HG03196 (cell line): ENCODE results near the gene GMPPA.

Experiments
- ATAC-seq: cut with Tn5 transposase; IDR thresholded peaks from one replicate; pipeline ENCODE4 v1.9.1; 2021; ENCODE audit not compliant: unreplicated experiment

The GMPPA gene

DNA sequence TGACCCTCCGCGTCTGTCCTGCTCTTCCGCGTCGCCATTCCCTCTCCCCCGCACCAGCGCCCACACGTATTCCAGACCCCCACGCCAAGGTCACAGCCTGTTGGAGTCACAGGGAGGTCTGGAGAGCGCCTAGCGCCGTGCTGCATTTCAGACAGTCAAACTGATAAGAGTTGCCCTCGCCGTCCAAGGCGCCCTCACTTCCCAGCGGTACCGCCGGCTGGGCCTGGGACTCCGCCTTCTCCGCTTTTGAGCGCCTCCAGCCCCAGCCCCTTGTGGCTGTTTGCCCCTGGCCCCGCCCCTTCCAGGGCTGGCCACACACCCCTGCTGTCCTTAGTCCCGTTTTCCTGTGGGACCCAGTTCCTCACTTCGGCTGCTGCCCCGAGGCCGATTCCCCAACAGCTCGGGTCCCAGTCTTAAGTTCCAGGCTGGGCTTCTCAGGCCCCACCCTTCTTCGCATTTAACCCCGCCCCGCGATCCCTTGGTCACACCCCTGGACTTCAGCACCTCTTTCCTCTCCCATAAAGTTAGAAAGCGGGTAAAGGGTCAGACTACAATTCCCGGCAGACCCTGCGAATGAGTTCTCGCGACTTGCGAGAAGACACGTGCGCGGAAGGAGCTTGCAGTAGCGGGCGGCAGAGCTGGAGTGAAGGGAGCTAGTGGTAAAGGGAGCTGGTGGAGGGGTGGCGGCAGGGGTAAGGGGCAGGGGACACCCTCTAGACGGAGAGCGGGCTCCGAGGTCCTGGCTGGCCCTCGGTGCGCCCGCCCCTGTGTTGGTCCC lies at the start of gene GMPPA:
GMPPA (plus strand) TSS at position 612 of the 778 bp plus-strand sequence. CDS start 1,085 bp downstream, outside the sequence.
- peak; percentile 90 for ATAC-seq

DNA sequence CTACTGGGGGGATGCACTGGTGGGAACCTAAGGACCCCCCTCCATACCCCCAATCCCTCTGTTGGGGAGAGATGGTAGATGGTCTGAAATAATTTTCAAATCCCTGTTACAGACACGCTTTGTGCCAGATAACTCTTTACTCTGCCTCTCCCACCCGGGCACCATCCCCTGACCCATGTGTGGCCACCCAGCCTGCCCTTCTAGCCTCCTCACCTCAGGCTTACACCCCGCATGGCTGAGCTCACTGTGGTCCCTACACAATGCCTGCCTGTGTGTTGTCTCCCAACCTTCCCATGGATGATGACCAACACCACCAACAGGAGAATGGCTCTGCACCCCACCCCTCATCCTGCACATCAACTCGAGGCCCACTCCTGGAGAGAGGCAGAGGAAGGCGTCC lies 49.1 kb upstream of the GMPPA start:
- no peak for ATAC-seq

DNA sequence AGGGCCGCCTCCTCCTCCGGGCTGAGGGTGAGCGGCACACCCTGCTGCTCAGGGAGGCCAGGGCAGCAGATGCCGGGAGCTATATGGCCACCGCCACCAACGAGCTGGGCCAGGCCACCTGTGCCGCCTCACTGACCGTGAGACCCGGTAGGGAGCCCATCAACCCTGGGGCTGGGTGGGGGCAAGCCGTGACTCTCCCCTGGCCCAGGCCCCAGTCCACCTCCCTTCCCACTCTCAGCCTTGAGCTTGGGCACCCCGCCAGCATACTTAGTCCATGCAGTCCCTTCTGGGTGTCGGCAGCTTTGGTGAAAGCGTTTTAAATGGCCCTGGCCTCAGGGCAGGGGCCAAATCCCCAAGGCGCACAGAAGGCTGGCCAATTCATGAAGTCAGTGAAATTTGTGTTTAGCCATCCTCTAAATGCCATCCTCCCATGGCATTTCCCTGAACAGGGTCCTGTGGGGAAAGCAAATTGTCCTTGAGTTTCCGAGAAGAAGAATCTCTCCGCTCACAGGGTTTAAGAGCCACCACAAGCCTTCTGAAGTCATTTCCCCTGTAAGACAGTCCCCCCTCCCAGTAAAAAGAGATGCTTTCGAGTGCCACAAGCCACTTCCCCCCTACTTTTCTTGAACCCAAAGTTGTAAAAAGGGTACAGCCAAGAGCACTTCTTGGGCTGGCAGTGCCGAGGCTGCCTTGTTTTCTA lies 46.9 kb upstream of the GMPPA start:
- no peak for ATAC-seq

DNA sequence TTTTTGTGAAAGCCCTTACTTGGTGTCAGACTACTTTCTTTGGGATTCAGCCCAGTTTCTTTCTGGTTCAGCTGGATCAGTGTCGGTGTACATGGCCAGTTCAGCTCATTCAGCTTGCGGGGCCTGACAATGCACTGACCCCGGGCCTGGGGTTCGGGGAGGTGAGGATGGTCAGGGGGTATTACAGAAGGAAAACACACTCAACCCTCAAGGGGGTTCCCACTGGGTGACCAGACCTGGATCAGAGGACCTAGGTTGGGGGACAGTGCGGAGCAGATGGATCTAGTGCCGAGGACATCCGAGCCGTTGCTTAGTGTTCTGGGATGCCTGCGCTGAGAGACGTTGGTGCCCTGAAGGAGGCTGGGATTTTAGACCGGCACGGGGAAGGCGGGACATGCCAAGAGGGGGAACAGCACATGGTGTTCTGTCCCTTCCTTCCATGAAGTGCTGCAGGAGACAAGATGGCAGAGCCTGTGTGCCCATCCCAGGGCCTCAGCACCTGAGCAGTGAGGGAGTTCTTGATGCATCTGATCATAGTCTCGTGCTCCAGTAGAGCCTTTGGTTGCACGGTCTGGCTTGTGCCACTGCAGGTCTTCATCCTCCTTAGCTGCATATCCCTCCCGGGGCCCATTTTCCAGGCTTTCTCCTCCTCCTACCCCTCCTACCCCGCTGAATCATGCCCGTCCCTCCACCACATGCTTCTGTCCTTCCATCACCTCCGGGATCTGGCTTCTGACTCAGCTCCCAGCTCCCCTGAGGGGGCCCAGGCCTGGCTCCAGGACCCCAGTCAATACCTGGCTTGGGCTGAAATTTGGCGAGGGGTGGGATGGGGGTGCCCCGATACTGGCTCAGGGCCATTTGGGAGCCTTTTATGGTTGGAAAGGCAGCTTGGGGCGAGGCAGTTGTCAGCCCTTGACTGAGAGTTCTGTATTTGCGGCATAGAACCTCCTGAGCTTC lies 46.1 kb upstream of the GMPPA start:
- ATAC-seq = no peak

DNA sequence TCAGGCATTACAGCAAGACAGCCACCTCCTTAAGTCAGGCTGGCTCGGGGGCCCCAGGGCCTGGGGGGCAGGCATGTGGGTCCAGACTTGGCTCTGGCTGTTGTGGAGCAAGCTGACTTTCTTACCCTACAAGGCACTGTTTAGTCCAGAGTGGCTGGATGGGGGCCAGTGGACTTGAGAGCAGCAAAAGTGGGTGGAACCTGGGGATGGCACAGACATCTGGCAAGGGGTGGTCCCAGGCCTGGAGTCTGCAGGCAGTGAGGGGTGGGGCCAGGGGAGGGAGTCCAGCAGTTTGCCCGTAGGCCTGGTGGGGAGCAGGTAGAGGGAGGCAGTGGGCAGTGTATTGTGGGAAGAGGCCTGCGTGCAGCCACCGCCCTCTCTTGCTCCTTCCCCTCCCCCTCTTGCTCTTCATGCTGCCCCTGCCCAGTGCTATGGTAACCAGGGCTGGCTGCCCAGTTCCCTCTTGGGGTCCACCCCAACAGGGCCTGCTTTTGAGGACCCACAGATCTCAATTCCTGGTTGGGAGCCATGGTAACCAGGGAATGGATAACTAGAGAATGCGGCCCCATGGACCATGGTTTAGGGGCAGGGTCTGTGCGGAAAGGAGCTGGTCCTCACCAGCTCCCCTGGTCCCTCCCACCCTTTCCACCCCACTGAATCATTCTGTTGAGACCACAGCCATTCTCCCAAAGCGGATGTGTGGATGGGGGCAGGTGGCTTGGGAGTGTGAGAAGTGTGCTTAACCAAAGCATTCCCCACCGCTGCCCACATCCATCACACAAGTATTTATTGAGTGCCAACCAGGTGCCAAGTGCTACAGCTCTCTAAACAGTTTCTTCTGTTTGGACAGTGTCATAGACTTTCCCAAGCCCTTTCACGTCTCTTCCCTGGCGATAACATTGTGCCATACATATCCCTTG lies 44.8 kb upstream of the GMPPA start:
- ATAC-seq = no peak

DNA sequence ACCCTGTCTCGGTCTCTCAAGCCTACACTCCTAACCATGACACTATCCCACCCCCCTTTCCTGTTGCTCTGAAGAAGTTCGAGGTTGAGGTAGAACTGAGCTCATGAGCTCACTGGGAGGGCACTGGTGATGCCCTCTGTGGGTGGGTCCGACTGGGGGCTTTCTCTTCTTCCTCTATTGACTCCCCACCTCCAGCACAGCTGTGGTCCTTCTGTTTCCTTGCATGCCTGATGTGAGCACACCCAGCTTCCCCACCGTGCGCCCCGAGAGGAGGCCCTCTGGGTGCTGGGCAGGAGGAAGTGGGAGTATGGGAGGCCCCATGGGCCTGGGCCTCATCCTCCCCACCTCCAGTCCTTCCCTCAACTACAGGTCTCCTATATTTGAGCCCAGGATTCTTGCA lies 43.1 kb upstream of the GMPPA start:
- no peak for ATAC-seq

DNA sequence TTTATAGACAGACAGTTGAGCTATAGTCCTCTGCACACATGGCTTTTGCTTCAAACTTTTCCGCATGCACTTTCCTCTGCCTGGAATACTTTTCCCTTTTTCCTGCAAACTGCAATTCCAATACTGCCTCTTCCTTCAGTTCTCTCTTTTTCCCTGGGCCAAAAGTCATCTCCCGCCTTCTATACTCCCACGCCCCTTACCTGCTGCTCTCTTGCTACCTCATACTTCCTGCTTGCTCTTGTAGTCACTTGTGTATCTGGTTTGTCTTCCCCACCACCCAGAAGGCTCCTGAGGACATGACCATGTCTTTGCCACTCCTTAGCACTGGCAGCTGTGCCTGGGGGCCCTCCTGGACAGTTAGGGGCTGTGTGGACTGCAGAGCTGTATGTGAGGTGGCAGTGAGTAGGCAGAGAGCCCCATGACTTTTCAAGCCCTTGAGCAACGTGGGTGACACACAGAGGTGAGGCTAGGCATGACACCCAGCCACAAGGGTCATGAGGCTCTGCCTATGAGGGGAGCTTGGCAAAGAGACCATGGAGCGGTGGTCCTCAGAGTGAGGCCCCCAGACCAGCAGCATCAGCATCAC lies 40.8 kb upstream of the GMPPA start:
- no peak for ATAC-seq

DNA sequence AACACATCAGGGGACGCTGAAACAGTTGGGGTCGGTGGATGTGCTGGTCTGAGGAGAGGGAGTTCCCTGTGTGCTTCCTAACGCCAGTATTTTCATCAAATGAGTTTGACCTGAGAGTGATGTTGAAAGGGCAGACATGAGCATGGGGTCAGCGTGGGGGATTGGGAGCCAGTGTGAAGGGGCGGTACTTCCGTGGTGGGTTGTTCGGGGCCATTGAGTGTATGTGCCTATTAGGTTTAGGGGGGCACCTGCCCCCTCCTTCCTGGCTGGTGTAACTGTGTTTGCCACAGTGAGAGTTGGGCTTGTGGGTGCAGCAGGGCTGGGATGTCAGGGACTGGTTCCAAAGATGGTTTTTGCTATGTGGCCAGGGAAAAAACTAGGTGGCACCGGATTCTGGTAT lies 39.7 kb upstream of the GMPPA start:
- no peak for ATAC-seq

DNA sequence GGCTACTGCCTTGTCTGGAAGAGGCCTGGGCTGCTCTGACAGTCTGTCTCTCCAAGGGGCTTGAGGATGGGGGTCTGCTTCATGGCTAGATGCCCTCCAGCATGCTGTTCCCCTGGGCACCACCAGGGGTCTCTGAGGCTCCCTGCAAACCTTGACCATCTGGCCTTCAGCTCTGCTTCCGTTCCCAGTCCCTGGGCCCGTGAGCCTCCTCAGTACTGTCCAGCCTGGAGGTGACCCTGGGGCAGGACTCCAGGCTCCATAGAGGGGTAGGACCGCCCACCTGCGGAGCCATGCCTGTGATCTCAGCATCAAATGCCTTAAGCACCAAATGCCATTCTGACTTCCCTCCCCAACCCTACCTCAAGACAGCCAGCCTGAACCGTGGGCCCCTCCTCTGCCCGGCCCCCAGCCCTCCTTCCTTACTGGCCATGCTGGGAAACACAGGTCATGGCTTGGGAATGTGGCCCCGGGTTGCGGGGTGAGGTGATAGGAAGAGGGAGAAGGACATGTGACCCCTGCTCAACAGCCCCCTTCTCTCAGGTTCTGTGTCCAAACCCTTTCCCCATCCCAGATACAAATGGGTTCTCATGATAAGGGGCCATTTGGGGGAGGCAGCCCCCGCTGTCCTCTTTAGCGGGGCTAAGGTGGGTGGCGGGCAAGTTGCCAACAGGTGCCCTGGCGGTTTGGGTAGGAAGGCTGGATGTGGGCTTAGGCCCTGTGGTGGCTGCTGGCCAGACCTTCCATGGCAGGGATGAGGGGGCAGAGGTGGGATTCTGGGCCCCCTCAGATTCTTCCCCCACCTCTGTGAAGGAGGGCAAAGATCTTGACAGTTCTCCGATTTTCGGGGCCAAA lies 39.0 kb upstream of the GMPPA start:
- ATAC-seq = peak; percentile 64

DNA sequence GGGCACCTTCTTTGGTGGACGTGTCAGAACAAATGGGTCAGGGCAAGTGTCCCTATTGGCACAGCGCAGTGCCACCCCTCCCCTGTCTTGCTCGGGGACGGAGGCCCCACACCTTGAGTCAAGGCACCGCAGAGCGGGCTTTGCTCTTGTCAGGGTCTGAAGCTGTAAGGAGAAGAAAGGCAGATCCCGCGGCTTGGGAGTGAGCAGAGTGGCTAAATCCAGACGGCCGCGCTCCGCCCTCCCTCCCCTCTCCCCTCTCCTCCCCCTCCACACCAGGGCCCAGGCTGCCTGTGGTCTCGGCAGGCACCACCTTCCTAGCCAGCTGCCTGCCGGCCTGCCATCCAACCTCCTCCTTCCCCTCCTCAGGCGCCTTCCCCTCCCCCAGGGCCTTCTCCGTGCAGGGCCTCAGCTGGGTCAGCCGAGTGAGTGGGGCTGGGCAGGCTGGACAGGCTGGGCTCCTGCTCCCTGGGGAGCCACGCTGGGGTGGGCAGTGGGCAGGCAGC lies 38.2 kb upstream of the GMPPA start:
- no peak for ATAC-seq

DNA sequence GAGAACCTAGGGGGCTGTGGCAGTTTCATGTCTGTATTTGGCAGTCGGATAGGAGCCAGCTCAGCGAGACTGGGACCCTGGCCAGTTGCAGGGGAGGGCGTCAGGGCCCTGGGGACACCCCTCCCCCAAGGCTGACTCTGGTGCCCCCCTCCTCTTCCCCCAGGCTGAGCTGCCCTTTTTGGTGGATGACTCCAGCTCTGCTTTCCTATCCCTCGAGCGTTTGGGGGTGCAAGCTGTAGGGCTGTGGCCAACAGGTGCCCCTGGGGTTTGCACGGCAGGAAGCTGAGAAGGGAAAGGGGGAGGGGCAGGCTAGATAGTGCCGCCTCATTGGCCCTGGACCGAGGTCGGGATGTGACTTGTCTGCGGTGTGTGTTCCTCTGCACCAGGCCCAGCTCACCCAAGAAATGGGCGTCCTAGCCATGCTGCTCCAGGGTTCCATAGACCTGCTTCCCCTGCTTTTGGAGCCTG lies 37.6 kb upstream of the GMPPA start:
- no peak for ATAC-seq

DNA sequence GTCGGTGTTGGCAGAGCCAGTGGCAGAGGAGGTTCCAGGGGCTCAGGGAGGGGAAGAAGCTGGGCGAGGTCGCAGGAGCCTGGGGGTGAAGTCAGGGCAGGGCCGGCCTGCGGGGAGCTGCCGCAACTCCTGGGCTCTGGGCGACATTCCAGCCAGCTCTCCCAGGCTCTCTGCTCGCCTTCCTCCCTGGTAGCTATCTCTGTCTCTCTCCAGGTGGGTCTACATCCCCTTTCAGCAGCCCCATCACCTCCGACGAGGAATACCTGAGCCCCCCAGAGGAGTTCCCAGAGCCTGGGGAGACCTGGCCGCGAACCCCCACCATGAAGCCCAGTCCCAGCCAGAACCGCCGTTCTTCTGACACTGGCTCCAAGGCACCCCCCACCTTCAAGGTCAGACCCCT lies 37.0 kb upstream of the GMPPA start:
- ATAC-seq = no peak

DNA sequence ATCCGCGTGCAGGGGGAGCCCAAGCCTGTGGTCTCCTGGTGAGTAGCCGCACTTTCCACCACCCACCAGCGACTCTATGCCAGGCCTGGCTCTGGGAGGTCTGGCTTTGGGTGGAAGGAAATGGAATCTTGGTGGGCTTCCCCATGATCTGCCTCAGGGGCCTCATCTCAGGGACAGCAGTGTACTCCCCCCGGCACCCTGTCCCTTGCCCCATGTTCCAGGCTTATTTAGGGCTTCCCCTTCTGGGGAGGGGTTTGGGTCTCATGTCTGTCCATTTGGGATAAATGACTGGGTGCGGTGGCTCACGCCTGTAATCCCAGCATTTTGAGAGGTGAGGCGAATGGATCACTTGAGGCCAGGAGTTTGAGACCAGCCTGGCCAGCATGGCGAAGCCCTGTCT lies 36.3 kb upstream of the GMPPA start:
- no peak for ATAC-seq

DNA sequence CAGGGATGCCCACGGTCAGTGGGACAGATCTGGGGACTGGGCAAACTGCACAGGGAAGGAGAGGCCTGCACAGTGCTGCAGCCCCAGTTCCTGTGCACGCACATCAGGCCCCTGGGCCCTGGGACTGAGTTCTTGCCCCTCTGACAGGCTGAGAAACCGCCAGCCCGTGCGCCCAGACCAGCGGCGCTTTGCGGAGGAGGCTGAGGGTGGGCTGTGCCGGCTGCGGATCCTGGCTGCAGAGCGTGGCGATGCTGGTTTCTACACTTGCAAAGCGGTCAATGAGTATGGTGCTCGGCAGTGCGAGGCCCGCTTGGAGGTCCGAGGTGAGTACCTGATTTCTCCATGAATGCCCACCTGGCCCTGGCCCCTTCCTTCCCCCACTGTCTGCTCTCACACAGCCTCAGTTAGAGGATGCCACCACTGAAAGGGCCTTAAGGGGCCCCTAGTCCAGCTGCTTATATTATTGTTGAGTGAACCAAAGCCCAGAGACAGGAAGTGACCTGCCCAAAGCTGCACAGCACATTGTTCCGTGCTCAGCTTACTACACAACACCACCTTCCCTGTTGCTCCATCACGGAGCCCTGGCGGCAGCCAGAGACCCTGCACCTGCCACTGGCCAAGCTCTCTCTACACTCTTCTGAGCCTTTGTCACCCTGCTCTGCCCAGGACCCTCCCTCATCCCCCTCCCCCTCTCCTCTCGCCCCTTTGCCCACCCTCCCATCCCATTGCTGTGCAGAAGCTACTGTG lies 34.2 kb upstream of the GMPPA start:
- ATAC-seq = no peak

DNA sequence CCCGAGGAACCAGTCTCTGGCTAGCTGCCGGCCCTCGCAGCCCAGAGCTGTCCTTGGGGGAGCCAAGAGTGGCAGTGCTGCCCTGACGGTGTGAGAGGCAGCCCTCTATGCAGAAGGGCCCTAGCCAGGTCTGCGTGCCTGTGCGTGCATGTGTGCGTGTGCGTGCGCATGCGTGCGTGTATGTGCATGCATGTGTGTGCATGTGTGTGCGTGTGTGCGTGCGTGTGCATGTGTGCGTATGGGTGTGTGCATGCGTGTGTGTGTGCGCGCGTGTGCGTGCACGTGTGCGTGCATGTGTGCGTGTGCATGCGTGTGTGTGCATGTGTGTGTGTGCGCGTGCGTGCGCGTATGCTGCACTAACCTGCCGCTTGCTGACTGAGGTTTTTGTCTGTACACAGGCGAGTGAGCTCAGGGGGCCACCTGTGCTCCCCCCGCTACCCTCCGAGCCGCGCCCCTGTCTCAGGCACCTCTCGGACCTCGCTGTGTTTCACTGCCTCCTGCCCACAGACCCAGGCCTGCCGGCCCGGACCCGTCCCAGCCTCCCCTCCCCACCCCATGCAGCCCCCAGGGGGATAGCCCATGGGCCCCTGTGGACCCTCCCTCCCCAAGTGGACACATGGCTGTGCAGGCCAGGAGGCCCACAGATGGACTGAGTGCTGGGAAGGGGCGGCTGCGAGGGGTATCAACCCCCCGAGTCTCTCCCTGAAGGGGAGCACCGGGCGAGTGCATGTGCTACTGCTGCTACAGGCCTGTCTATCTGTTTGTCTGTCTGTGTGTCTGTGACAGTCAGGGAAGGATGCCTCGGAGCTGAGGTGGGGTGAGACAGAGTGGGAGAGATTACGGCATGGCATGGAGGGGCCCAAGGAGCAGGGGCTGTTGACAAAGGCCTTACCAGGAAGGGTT lies 32.8 kb upstream of the GMPPA start:
- no peak for ATAC-seq

DNA sequence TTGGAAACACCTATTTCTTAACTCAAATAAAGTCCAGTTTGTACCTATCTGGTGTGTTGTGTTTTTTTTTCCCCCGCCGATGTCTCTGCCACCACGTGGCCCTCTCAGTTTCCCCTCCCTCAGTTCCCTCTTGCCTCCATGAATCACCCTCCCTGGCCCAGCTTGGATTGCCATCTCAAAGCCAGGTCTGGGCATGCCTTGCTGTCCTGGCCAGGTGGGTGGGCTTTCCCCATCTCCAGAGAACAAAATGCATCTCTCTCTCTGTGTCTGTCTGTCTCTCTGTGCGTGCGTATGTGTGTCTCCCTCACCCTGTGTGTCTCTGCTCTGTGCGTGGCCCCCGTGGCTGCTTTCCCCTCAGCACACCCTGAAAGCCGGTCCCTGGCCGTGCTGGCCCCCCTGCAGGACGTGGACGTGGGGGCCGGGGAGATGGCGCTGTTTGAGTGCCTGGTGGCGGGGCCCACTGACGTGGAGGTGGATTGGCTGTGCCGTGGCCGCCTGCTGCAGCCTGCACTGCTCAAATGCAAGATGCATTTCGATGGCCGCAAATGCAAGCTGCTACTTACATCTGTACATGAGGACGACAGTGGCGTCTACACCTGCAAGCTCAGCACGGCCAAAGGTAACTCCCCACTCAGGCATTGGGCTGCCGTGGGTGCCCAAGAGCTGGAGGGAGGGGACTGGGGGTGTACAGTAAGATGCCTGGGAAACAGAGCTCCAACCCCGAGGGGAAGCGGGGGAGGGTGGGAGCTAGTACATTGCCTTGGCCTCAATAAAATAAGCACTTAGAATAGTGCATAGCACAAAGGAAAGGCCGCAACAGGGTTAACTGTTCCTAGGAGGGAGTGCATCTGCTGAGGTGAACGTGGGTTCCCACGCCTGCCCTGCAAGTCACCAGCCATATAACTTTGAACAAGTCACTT lies 31.6 kb upstream of the GMPPA start:
- ATAC-seq = no peak
